ENCODE results near the gene PDCD5.

The PDCD5 gene

DNA sequence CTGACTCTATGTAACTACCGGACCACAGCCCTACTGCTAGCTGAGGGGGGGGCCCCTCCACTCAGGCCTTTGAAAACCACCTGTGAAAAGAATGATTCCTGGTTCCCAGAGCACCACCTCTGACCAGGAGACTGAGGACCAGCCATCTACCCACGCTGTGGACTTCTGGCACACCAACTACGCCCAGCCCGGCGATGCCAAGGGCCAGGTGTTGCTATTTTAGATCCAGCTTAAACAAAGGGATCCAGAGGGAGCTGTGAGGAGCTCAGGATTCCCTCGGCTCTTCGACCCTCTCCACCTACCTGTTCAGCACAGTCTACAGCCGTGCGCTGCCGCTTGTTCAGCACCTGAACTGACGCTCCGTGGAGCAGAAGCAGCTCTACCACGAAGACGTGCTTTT is 23.0 kb downstream of the PDCD5 start:
- H3K36me3 ChIP-seq: peaks cover 98% of the 10 kb centered on the region
- H3K9ac ChIP-seq: no peak overlapping the region
- H4K20me1 ChIP-seq: peaks cover 15% of the 10 kb centered on the region; the same call in 1 of the 2 replicates
- no peak for TF ChIP-seq Cebpa-rat (IDR thresholded peaks at IDR 0.05)
- no peak overlapping the region for H3K27ac ChIP-seq
- no peaks in the 10 kb centered on the region for H3K4me1 ChIP-seq
- H3K4me3 ChIP-seq: no peak overlapping the region
- H3K9me3 ChIP-seq: no peaks in the 10 kb centered on the region
- no peak overlapping the region for H3K4me2 ChIP-seq
- no peaks in the 10 kb centered on the region for H3K27me3 ChIP-seq

DNA sequence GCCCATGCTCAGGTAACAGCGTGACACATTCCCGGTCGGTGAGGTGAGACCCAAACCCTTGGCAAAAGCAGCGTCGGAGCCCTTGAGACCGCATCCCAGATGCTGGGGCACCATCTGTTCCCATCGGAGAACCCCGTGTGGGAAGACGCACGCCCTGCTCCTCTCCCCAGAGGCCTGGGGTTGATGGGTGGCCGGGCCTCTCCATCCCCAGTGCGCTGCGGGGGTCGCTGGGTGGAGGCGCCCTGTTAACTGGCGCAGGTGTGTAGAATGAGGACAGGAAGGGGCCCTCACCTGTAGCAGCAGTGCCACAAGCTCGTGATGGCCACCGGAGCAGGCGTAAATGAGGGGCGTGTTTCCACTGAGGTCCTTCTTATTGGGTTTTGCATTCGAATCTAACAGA is 24.6 kb downstream of the PDCD5 start:
- H3K9ac ChIP-seq: no peak overlapping the region
- TF ChIP-seq Cebpa-rat (IDR thresholded peaks at IDR 0.05): no peak
- peaks cover 96% of the 10 kb centered on the region for H3K36me3 ChIP-seq
- no peaks in the 10 kb centered on the region for H3K27me3 ChIP-seq
- peaks cover 9% of the 10 kb centered on the region; the same call in 1 of the 2 replicates for H4K20me1 ChIP-seq
- no peaks in the 10 kb centered on the region for H3K9me3 ChIP-seq
- no peaks in the 10 kb centered on the region for H3K4me1 ChIP-seq
- H3K4me2 ChIP-seq: no peak overlapping the region
- H3K4me3 ChIP-seq: no peak overlapping the region
- H3K27ac ChIP-seq: no peak overlapping the region

DNA sequence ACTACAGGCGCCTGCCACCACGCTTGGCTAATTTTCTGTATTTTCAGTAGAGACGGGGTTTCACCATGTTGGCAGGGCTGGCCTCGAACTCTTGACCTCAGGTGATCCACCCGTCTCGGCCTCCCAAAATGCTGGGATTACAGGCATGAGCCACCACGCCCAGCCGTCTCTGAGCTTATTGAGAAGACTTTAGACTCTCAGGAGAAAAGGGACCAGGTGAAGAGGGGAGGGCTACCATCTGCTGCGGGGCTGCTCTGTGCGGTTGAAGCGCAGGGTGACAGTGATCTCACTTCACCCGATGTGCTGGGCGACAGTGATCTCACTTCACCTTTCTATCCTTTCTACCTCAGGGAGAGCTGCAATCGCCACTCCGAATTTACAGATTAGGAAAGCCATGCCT is 25.3 kb downstream of the PDCD5 start:
- Histone ChIP-seq H3K4me3 (no peak overlapping the region), H3K27ac (no peak overlapping the region), H3K9me3 (no peaks in the 10 kb centered on the region), H3K36me3 (peaks cover 96% of the 10 kb centered on the region), H3K9ac (no peak overlapping the region), H4K20me1 (peaks cover 8% of the 10 kb centered on the region; the same call in 1 of the 2 replicates), H3K4me2 (no peak overlapping the region), H3K4me1 (no peaks in the 10 kb centered on the region), H3K27me3 (no peaks in the 10 kb centered on the region)
- no peak for TF ChIP-seq Cebpa-rat (IDR thresholded peaks at IDR 0.05)

DNA sequence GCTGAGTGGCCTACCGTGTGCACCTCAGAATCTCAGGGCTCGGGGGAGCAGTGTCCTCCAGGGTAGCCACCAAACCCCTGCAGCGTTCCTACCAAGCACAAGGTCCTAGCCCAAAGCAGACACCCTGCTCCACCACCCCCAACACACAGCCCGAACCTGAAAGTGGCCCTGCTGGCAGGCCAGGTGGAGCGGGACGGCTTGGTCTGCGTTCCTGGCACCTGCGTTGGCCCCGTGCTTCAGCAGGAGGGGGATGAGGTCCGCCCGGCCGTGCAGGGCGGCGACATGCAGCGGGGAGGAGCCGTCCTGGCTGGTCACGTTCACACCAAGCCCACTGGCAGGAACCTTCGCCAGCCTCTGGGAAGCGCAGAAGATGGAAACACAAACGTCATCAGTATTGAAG is 26.5 kb downstream of the PDCD5 start:
- H3K9me3 ChIP-seq: no peaks in the 10 kb centered on the region
- no peak for TF ChIP-seq Cebpa-rat (IDR thresholded peaks at IDR 0.05)
- H3K4me3 ChIP-seq: no peak overlapping the region
- no peak overlapping the region for H3K27ac ChIP-seq
- H4K20me1 ChIP-seq: peaks cover 5% of the 10 kb centered on the region; the same call in 1 of the 2 replicates
- no peak overlapping the region for H3K4me2 ChIP-seq
- H3K4me1 ChIP-seq: no peaks in the 10 kb centered on the region
- no peaks in the 10 kb centered on the region for H3K27me3 ChIP-seq
- H3K36me3 ChIP-seq: peaks cover 96% of the 10 kb centered on the region
- H3K9ac ChIP-seq: no peak overlapping the region

DNA sequence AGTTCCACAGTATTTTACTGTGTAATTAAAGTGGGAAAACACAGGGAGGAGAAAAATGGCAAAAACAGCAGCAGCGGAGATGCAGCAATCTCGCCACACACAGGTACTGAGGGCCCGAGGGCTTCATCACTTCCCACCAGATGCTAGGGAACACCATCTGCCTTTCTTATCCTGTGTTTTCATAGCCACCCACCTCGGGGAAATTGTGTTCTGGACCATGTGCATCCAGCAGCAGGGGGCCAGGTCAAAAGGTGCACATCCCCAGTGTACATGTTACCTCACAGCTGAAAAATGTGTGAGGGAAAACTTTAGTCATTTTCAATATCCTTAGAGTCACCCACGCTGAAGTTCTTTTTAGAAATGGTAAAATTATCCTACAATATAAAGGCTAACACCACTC is 30.2 kb downstream of the PDCD5 start:
- H3K4me2 ChIP-seq: no peak overlapping the region
- TF ChIP-seq Cebpa-rat (IDR thresholded peaks at IDR 0.05): no peak

DNA sequence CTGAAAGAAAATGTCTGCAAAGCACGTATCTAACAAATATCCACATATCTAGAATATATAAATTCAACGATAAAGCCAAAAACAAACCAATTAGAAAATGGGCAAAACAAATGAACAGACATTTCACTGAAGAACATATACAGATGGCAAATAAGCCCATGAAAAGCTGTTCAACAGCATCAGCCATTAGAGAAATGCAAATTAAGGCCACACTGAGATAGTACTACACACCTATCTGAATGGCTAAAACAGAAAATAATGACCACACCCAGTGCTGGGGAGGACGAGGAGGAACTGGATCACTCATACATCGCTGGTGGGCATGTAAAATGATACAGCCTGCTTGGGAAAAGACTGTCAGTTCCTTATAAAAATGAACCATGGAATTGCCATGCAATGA is 32.0 kb downstream of the PDCD5 start:
- no peak overlapping the region for H3K4me3 ChIP-seq
- no peak overlapping the region for H3K4me2 ChIP-seq
- peaks cover 96% of the 10 kb centered on the region for H3K36me3 ChIP-seq
- H3K4me1 ChIP-seq: no peaks in the 10 kb centered on the region
- H4K20me1 ChIP-seq: 0 out of 2 replicates have a peak, but pooled peaks cover 4% of the 10 kb centered on the region
- H3K27ac ChIP-seq: no peak overlapping the region
- H3K27me3 ChIP-seq: no peaks in the 10 kb centered on the region
- TF ChIP-seq Cebpa-rat (IDR thresholded peaks at IDR 0.05): no peak
- no peak overlapping the region for H3K9ac ChIP-seq
- 0 out of 2 replicates have a peak, but pooled peaks cover 4% of the 10 kb centered on the region for H3K9me3 ChIP-seq

More for the DNA sequence above, 30.2 kb downstream of the PDCD5 start:
- Histone ChIP-seq H3K9me3 (0 out of 2 replicates have a peak, but pooled peaks cover 4% of the 10 kb centered on the region), H3K36me3 (peaks cover 96% of the 10 kb centered on the region), H3K27me3 (no peaks in the 10 kb centered on the region), H3K27ac (no peak overlapping the region), H3K4me3 (no peak overlapping the region), H3K9ac (no peak overlapping the region), H4K20me1 (peaks cover 5% of the 10 kb centered on the region; the same call in 1 of the 2 replicates), H3K4me1 (no peaks in the 10 kb centered on the region)

DNA sequence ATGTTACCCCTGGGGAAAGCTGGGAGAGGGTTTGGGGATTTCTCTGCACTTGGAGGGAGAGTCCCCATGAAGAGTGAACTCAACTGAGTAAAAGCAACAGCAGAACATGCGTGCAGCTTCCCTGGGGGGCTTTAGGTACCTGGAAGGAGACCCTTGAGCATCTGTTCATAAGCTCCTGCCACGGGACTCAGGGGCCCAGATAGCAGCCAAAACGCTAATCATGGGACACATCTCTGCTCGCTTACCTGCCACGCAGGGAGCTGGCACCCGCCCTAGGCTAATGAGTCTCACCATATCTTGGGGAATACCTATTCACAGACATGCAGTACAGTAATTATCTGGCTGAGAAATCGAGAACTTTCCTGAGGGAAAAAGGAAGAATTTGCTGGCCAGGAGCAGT is 33.9 kb downstream of the PDCD5 start:
- no peak overlapping the region for H3K4me3 ChIP-seq
- peaks cover 100% of the 10 kb centered on the region for H3K36me3 ChIP-seq
- H3K27me3 ChIP-seq: no peaks in the 10 kb centered on the region
- no peak overlapping the region for H3K9ac ChIP-seq
- H3K9me3 ChIP-seq: 0 out of 2 replicates have a peak, but pooled peaks cover 4% of the 10 kb centered on the region
- no peak overlapping the region for H3K4me2 ChIP-seq
- H3K4me1 ChIP-seq: no peaks in the 10 kb centered on the region
- H3K27ac ChIP-seq: no peak overlapping the region
- TF ChIP-seq Cebpa-rat (IDR thresholded peaks at IDR 0.05): no peak
- 0 out of 2 replicates have a peak, but pooled peaks cover 4% of the 10 kb centered on the region for H4K20me1 ChIP-seq

DNA sequence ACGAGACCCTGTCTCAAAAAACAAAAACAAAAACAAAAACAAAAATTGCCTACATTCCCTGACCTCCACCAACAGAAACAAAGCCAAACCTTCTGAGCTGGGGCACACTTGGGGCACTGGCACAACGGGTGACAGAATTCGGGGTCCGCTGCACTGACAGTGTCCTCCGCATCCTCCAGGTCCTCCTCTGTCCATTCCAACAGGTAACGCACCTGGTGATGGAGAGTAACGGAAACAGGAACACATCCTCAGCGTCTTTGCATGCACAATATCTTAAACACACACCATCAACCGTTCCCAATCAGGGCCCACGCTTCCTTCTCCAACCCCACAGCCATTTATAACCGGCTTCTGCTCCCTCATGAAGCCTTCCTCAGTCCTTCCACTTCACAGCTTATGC is 34.6 kb downstream of the PDCD5 start:
- no peaks in the 10 kb centered on the region for H3K4me1 ChIP-seq
- no peak overlapping the region for H3K27ac ChIP-seq
- no peak overlapping the region for H3K4me2 ChIP-seq
- TF ChIP-seq Cebpa-rat (IDR thresholded peaks at IDR 0.05): no peak
- no peaks in the 10 kb centered on the region for H3K27me3 ChIP-seq
- H3K9me3 ChIP-seq: 0 out of 2 replicates have a peak, but pooled peaks cover 4% of the 10 kb centered on the region
- 0 out of 2 replicates have a peak, but pooled peaks cover 4% of the 10 kb centered on the region for H4K20me1 ChIP-seq
- no peak overlapping the region for H3K4me3 ChIP-seq
- peaks cover 100% of the 10 kb centered on the region for H3K36me3 ChIP-seq
- no peak overlapping the region for H3K9ac ChIP-seq

DNA sequence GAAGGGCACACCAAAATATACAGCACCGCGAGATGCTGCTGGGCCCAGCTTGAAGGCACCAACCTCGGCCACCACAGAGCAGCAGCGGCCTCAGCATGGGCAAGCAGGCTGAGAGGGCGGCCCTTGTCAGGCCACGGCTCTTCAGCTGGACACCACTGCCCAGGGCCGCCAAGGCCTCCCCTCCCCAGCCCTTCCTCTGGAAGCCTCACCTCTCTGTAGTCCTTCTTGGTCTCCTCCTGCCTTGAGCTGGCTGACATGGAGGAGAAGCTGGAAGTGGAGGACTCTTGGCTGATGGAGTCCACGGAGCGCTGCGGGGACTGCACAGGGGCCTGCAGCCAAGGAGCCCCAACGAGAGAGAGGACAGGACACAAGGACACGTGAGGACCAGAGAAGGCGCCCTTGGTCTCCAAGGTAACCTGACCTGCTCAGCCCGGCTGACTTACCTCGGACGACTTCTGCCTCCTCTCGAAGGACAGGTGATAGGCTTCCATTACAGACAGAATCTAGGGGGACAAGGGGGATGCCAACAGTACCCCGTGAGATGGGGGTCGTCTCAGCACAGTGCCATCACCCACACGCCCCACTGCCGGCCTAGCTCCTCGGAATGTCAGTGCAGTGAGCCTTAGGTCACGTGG is 38.2 kb downstream of the PDCD5 start:
- H3K27me3 ChIP-seq: no peaks in the 10 kb centered on the region
- no peak overlapping the region for H3K9ac ChIP-seq
- H3K4me2 ChIP-seq: no peak overlapping the region
- H3K36me3 ChIP-seq: peaks cover 99% of the 10 kb centered on the region
- H4K20me1 ChIP-seq: peaks cover 12% of the 10 kb centered on the region; the same call in 1 of the 2 replicates
- TF ChIP-seq Cebpa-rat (IDR thresholded peaks at IDR 0.05): no peak
- no peaks in the 10 kb centered on the region for H3K4me1 ChIP-seq
- no peaks in the 10 kb centered on the region for H3K9me3 ChIP-seq
- H3K4me3 ChIP-seq: no peak overlapping the region
- H3K27ac ChIP-seq: no peak overlapping the region

DNA sequence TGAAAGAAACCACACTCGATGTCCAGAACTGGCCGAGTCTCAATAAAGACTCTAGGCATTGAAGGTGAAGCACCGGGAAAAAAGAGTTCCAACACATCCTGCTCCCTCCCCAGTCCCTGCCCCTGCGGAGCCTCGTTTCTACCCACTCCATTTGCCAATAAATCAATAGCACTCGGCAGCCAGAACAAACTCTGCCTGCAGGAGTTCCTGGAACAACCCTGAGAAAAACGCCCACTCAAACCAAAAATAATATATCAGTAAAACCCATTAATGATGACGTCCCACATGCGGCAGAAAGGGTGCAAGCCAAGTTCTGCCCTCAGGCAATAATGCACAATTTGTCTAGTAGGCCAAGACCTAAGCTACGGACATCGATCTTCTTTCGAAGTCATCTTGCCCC is 41.0 kb downstream of the PDCD5 start:
- Histone ChIP-seq H3K27ac (no peak overlapping the region), H4K20me1 (peaks cover 24% of the 10 kb centered on the region), H3K4me1 (peaks cover 13% of the 10 kb centered on the region), H3K4me3 (no peak overlapping the region), H3K36me3 (peaks cover 99% of the 10 kb centered on the region), H3K27me3 (no peaks in the 10 kb centered on the region), H3K9me3 (no peaks in the 10 kb centered on the region), H3K4me2 (no peak overlapping the region), H3K9ac (no peak overlapping the region)
- TF ChIP-seq Cebpa-rat (IDR thresholded peaks at IDR 0.05): no peak
